Osteoblast (primary cell): ENCODE measurements around the gene EPHA7. TPM values are rescaled to one million over a fixed set of nuclear protein-coding genes. Genes with fewer than 3 reads are reported as not detected.

Experiments used
- DNase-seq: peaks from one replicate; pipeline ENCODE4 v3.0.0; 2011; ENCODE audit warnings: low spot score, mixed read lengths; ENCODE audit not compliant: insufficient read length; ENCODE audit errors: missing footprints
- H2AFZ ChIP-seq: 2 replicates; pipeline ENCODE4 v1.6.0; 2011; ENCODE audit warnings: mild to moderate bottlenecking, low read length
- H3K27ac ChIP-seq: 2 replicates; pipeline ENCODE4 v1.5.1; 2011; ENCODE audit warnings: mild to moderate bottlenecking, low read depth, low read length, moderate library complexity
- H3K27me3 ChIP-seq: 2 replicates; pipeline ENCODE4 v1.6.0; 2012; ENCODE audit warnings: mild to moderate bottlenecking, control low read depth, inconsistent platforms, low read length, moderate library complexity; ENCODE audit not compliant: insufficient read depth
- H3K36me3 ChIP-seq: 2 replicates; pipeline ENCODE4 v1.5.1; 2011; ENCODE audit warnings: mild to moderate bottlenecking, low read length, control low read depth, moderate library complexity; ENCODE audit not compliant: insufficient read depth
- H3K4me1 ChIP-seq: 2 replicates; pipeline ENCODE4 v1.5.1; 2011; ENCODE audit warnings: mild to moderate bottlenecking, low read length, control low read depth, moderate library complexity; ENCODE audit not compliant: insufficient read depth
- H3K4me2 ChIP-seq: 2 replicates; pipeline ENCODE4 v1.6.0; 2011; ENCODE audit warnings: mild to moderate bottlenecking, low read length; ENCODE audit not compliant: insufficient read depth
- H3K4me3 ChIP-seq: fragments of 200-600 bp; sonication (generic); 3 replicates; pipeline ENCODE4 v1.5.1; 2012; ENCODE audit warnings: mild to moderate bottlenecking, low read length, inconsistent platforms; ENCODE audit not compliant: insufficient read depth
- H3K79me2 ChIP-seq: 2 replicates; pipeline ENCODE4 v1.6.0; 2012; ENCODE audit warnings: mild to moderate bottlenecking, low read length, control low read depth, inconsistent platforms; ENCODE audit not compliant: insufficient read depth
- H3K9me3 ChIP-seq: 2 replicates; pipeline ENCODE4 v1.5.1; 2011; ENCODE audit warnings: low read depth, low read length, control low read depth
- H4K20me1 ChIP-seq: 2 replicates; pipeline ENCODE4 v1.6.0; 2012; ENCODE audit warnings: mild to moderate bottlenecking, low read length, control low read depth; ENCODE audit not compliant: insufficient read depth
- total RNA-seq: library from RNA; depleted of rRNA; stranded (reverse); fragments of >200 nt; gene quantifications from 2 replicates; pipeline ENCODE4 v1.2.3, GENCODE V29; 2012
- TF ChIP-seq, protein P1 (sequence below): IDR thresholded peaks from 2 replicates; pipeline ENCODE4 v1.5.1; 2011; ENCODE audit warnings: mild to moderate bottlenecking, low read depth, low read length, moderate library complexity; ENCODE audit errors: extremely low read depth

Gene EPHA7
- total RNA-seq, 1 donor, result not detected

DNA sequence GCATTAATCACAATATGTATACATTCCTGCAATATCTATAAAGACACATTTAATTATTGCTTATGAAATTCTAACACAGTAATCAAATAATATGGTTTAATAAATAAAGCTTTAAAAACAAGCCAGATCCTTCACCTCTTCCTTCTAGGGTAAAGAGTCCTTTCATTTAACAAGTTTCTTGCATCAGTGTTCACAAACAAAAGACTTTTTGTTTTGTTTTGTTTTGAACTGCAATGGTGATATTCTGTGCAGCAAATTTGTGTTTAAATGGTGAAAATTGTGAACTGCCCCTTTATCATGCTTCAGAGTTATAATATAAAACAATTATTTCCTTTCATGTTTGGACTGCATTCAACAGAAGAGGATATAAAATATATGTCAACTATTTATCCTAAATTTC is 177.3 kb downstream of the EPHA7 start:
- Histone ChIP-seq H2AFZ (no peak overlapping the region), H3K4me1 (no peaks in the 10 kb centered on the region), H3K79me2 (no peaks in the 10 kb centered on the region), H3K9me3 (peaks cover 2% of the 10 kb centered on the region), H3K27ac (no peak overlapping the region), H3K4me2 (no peak overlapping the region), H3K36me3 (no peaks in the 10 kb centered on the region), H4K20me1 (no peaks in the 10 kb centered on the region), H3K27me3 (no peaks in the 10 kb centered on the region), H3K4me3 (no peak overlapping the region)
- TF ChIP-seq, protein P1, sequence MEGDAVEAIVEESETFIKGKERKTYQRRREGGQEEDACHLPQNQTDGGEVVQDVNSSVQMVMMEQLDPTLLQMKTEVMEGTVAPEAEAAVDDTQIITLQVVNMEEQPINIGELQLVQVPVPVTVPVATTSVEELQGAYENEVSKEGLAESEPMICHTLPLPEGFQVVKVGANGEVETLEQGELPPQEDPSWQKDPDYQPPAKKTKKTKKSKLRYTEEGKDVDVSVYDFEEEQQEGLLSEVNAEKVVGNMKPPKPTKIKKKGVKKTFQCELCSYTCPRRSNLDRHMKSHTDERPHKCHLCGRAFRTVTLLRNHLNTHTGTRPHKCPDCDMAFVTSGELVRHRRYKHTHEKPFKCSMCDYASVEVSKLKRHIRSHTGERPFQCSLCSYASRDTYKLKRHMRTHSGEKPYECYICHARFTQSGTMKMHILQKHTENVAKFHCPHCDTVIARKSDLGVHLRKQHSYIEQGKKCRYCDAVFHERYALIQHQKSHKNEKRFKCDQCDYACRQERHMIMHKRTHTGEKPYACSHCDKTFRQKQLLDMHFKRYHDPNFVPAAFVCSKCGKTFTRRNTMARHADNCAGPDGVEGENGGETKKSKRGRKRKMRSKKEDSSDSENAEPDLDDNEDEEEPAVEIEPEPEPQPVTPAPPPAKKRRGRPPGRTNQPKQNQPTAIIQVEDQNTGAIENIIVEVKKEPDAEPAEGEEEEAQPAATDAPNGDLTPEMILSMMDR, result no peak
- DNase-seq, result no peak

DNA sequence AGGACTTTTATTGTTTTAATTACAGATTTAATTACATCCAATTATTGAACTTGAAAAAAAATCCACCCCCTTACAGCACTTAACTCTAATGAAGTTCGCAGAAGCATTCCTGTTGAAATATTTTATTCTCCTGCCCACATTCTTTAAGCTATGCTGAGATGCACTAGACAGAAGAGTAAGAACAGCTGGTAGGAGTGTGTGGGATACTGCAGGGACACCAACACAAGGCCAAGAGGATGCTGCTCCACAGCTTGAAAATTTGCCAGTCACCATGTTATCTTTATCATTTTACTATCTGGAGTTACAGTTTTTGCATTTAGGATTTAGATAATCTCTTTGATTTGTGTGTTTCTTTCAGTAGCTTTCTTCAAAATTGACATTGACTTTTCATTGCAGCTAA is 180.7 kb downstream of the EPHA7 start:
- Histone ChIP-seq H3K27me3 (no peaks in the 10 kb centered on the region), H3K79me2 (no peaks in the 10 kb centered on the region), H3K27ac (no peak overlapping the region), H2AFZ (no peak overlapping the region), H3K36me3 (no peaks in the 10 kb centered on the region), H3K4me2 (no peak overlapping the region), H3K4me3 (no peak overlapping the region), H4K20me1 (no peaks in the 10 kb centered on the region), H3K9me3 (peaks cover 2% of the 10 kb centered on the region), H3K4me1 (no peaks in the 10 kb centered on the region)
- no peak for DNase-seq
- TF ChIP-seq, protein P1, result no peak

DNA sequence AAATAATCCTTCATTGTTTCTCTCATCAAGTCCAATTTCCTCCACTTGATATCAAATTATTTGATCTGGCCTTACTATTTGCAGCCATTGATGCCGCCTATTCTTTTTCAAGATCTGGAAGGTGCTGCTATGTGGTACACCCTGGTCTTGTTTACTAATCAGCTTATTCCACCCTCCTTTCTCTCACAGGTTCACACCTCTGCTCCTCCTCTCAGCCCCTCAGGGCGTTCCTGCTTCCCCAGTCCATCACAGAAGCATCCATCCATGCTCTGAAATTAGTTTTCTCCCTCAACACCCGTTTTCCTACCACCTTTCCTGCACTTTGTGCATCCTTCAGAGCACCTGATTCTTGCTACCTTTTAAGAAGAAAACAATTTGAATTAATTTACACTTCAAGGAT is 183.6 kb downstream of the EPHA7 start:
- no peaks in the 10 kb centered on the region for H3K36me3 ChIP-seq
- no peaks in the 10 kb centered on the region for H3K27me3 ChIP-seq
- no peaks in the 10 kb centered on the region for H3K9me3 ChIP-seq
- no peak overlapping the region for H3K27ac ChIP-seq
- DNase-seq, result no peak
- H3K4me3 ChIP-seq, result no peak overlapping the region
- H4K20me1 ChIP-seq, result no peaks in the 10 kb centered on the region
- TF ChIP-seq, protein P1, result no peak
- no peaks in the 10 kb centered on the region for H3K4me1 ChIP-seq
- H3K79me2 ChIP-seq, result no peaks in the 10 kb centered on the region
- H2AFZ ChIP-seq, result no peak overlapping the region
- no peak overlapping the region for H3K4me2 ChIP-seq

DNA sequence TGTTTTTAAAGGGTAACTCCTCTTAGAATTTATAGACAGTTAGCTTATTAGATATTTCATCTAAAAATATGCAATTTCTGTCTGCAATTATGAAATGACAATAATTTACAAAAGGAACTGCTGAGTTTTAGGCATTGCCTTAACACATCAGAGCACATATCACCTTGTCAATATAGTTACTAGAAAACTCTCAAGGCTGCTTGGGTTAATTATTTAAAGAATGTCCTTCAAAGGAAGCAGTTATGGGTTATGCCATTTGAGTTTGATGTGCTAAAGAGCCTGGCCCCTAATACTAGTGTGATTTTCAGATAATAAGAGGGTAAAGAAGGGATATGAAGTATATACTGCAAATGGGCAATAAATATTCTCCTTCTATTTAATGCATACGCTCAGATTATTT is 192.5 kb downstream of the EPHA7 start:
- peaks cover 3% of the 10 kb centered on the region for H3K9me3 ChIP-seq
- no peak overlapping the region for H2AFZ ChIP-seq
- H3K27ac ChIP-seq, result no peak overlapping the region
- H3K79me2 ChIP-seq, result no peaks in the 10 kb centered on the region
- H3K4me3 ChIP-seq, result no peak overlapping the region
- no peak for DNase-seq
- no peaks in the 10 kb centered on the region for H4K20me1 ChIP-seq
- TF ChIP-seq, protein P1, result no peak
- no peaks in the 10 kb centered on the region for H3K27me3 ChIP-seq
- H3K4me2 ChIP-seq, result no peak overlapping the region
- no peaks in the 10 kb centered on the region for H3K4me1 ChIP-seq
- no peaks in the 10 kb centered on the region for H3K36me3 ChIP-seq
